ENCODE results near the gene PDLIM5. TPM values are rescaled to one million over a fixed set of nuclear protein-coding genes. Genes with fewer than 3 reads are reported as not detected.
A peak's percentile ranks its signal among the peaks of the same experiment; 100 is the strongest.

The PDLIM5 gene
- total and polyA plus RNA-seq, 2 of the 8 experiments (the other 6 are each of a cell fraction or from before 2014, with no cell fraction given): 37.3 to 62.1 TPM

- CTCF ChIA-PET (ENCODE audit: partially characterized antibody): interaction anchor here (0.5 to 1.2 kb wide), 3 partner anchors 67 to 164 kb away, joined by 3 to 6 read pairs (median 4); no protein-coding TSS in a partner anchor
- no peak overlapping the region for H3K9ac ChIP-seq (replicated peaks in 1 of 4; ENCODE audit: extremely low read depth in 1 of 4, low read depth in 3 of 4, low read length in 3 of 4)
These were observed 119.6 kb downstream of the PDLIM5 start for GRCh38 chr4:94571298-94571697.

More at GRCh38 chr4:94571298-94571697, 119.6 kb downstream of the PDLIM5 start:
- H4K20me1 ChIP-seq (replicated peaks in 1 of 2; ENCODE audit: control insufficient read depth in 1 of 2, insufficient read depth in 2 of 2, low read length in 2 of 2): no peaks in the 10 kb centered on the region
- POLR2A ChIA-PET (ENCODE audit: partially characterized antibody): no interaction called here
- no peak overlapping the region for H2BK12ac ChIP-seq (ENCODE audit: low read depth, low read length)
- H2BK15ac ChIP-seq (ENCODE audit: low read length): no peak overlapping the region
- H3K4ac ChIP-seq (replicated peaks; ENCODE audit: insufficient read length, low read depth, low read length): no peak overlapping the region
- no peak overlapping the region for H3K23ac ChIP-seq (ENCODE audit: insufficient read length)
- H2BK20ac ChIP-seq (ENCODE audit: low read length): no peak overlapping the region
- H3K4me3 ChIP-seq (ENCODE audit: extremely low read depth in 1 of 4, insufficient read depth in 2 of 4, low read depth in 3 of 4, low read length in 4 of 4): no peak overlapping the region
- no peak overlapping the region for H3K14ac ChIP-seq (ENCODE audit: insufficient read length)
- no peaks in the 10 kb centered on the region; a peak in 1 of 4 replicates for H3K9me3 ChIP-seq (ENCODE audit: insufficient read depth in 2 of 2, low read depth in 1 of 2, low read length in 1 of 2)
- H3K79me2 ChIP-seq (ENCODE audit: control insufficient read depth in 1 of 2, insufficient read depth in 2 of 2, low read length in 2 of 2): peaks cover 0 to 4% of the 10 kb centered on the region in 2 experiments; a peak in 1 of 4 replicates
- H3K23me2 ChIP-seq (ENCODE audit: low read depth, low read length): no peaks in the 10 kb centered on the region
- 81% methylated on average over 4 of the region's 4 CpGs; no CpG with 5 or more reads in 1 of the 2 experiments for WGBS, 2 experiments (ENCODE audit: extremely low coverage in 1 of 2, insufficient coverage in 1 of 2, insufficient read length in 1 of 2, insufficient replicate concordance in 2 of 2, low coverage in 1 of 2, low lambda C conversion rate in 2 of 2, missing lambda C conversion rate in 1 of 2)
- H2BK5ac ChIP-seq (ENCODE audit: low read depth, low read length): no peak overlapping the region
- H3K56ac ChIP-seq (replicated peaks; ENCODE audit: insufficient read length, low read depth, low read length): no peak overlapping the region
- H2AFZ ChIP-seq (ENCODE audit: low read length): no peak overlapping the region
- H3K79me1 ChIP-seq (ENCODE audit: low read depth, low read length): no peaks in the 10 kb centered on the region
- FAIRE-seq: no peak
- peaks cover 0 to 5% (median 4%) of the 10 kb centered on the region in 4 experiments; a peak in 4 of 7 replicates for H3K4me1 ChIP-seq (replicated peaks in 1 of 4; ENCODE audit: control insufficient read depth in 3 of 4, insufficient read depth in 4 of 4, low read length in 3 of 4)
- H3K4me2 ChIP-seq (ENCODE audit: insufficient read depth in 1 of 2, low read depth in 2 of 2, low read length in 2 of 2): no peak overlapping the region
- H4K91ac ChIP-seq (replicated peaks; ENCODE audit: insufficient read length, low read length): no peak overlapping the region
- H3K36me3 ChIP-seq (ENCODE audit: control insufficient read depth in 2 of 4, insufficient read depth in 4 of 4, low read length in 3 of 4): no peaks in the 10 kb centered on the region
- H4K8ac ChIP-seq (ENCODE audit: extremely low read depth, insufficient read depth, low read length): no peak overlapping the region
- H3K27ac ChIP-seq (ENCODE audit: low read depth, low read length): no peak overlapping the region
- no peak overlapping the region for H4K5ac ChIP-seq (ENCODE audit: insufficient read length, low read depth, low read length)
- H2AK5ac ChIP-seq (ENCODE audit: low read depth, low read length): no peak overlapping the region
- H2BK120ac ChIP-seq (replicated peaks; ENCODE audit: low read depth, low read length): no peak overlapping the region
- TF ChIP-seq, protein P1, sequence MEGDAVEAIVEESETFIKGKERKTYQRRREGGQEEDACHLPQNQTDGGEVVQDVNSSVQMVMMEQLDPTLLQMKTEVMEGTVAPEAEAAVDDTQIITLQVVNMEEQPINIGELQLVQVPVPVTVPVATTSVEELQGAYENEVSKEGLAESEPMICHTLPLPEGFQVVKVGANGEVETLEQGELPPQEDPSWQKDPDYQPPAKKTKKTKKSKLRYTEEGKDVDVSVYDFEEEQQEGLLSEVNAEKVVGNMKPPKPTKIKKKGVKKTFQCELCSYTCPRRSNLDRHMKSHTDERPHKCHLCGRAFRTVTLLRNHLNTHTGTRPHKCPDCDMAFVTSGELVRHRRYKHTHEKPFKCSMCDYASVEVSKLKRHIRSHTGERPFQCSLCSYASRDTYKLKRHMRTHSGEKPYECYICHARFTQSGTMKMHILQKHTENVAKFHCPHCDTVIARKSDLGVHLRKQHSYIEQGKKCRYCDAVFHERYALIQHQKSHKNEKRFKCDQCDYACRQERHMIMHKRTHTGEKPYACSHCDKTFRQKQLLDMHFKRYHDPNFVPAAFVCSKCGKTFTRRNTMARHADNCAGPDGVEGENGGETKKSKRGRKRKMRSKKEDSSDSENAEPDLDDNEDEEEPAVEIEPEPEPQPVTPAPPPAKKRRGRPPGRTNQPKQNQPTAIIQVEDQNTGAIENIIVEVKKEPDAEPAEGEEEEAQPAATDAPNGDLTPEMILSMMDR (IDR thresholded peaks at IDR 0.05; ENCODE audit: control extremely low read depth in 1 of 3, insufficient read depth in 1 of 3, low read depth in 1 of 3, low read length in 3 of 3): peak in 2 of 3 experiments; percentile 10 to 12; a peak in 1 of 4 replicates
- TF ChIP-seq RFX5 (IDR thresholded peaks at IDR 0.05; ENCODE audit: borderline replicate concordance, low read depth, low read length) (no peak), BCL11A (IDR thresholded peaks at IDR 0.05; ENCODE audit: low read depth in 2 of 2, low read length in 2 of 2) (no peak), RAD21 (IDR thresholded peaks at IDR 0.05 in 1 of 2, conservative IDR thresholded peaks at IDR 0.05 in 1 of 2; ENCODE audit: low read depth in 2 of 2, low read length in 2 of 2) (peak; percentile 54 to 56), CHD2 (IDR thresholded peaks at IDR 0.05; ENCODE audit: low read length) (no peak)
- no peak for DNase-seq (ENCODE audit: low read depth in 1 of 2, low spot score in 2 of 2)
- H3K27me3 ChIP-seq (replicated peaks in 1 of 4; ENCODE audit: control insufficient read depth in 3 of 4, extremely low read depth in 1 of 4, insufficient read depth in 3 of 4, low read length in 3 of 4): no peaks in the 10 kb centered on the region
- no peak overlapping the region for H3K18ac ChIP-seq (ENCODE audit: extremely low read depth, low read length)

All from H1 (cell line).